ENCODE measurements around the gene ANTKMT.

DNA sequence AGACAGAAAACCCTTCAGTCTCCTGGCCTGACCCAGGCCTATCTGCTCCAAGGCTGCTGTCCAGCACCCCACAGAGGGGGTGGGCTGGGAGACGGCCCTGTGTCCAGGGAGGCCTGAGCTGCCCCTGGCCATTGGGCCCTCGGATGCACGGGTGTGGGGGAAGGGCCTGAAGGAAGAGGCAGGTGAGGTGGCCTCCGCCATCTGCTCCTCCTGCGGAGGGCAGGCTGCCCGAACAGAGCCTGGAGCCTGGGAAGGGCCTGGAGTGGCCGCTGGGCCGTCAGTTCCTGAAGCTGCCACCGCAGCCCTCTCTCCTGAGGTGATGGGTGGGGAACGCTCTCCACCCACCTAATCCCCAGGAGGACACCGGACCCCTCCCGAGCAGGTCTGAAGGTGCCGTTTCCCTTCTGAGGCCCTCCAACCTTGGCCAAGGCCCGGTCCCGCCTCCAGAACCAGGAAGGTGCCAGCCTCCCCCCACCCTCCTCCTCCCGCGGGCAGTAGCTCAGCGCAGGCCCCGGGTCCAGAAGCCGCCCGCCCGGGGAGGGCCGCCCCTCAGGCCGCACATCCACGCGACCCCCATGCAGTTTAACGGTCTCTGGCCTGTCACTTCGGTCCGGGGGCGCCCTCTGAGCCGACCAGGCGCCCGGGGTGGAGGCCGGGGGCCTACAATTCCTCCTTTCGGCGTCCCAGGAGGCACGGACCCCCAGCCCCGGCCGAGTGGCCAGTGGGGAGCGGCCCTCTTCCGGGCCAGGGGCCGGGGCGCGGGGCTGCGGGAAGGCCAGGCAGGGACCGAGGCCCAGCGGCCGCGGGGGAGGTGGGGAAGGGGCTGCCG is 16.2 kb upstream of the ANTKMT start:
- TF ChIP-seq POLR2A (IDR thresholded peaks at IDR 0.05; ENCODE audit: low read depth, low read length) (no peak), EZH2 (IDR thresholded peaks at IDR 0.05; ENCODE audit: borderline replicate concordance, low read depth, low read length, severe bottlenecking) (peak; percentile 71), POLR2AphosphoS5 (IDR thresholded peaks at IDR 0.05; ENCODE audit: insufficient read depth, low read depth, low read length) (no peak), GATA2 (IDR thresholded peaks at IDR 0.05; ENCODE audit: insufficient read depth, insufficient read length, low read depth, low read length) (no peak), FOS (IDR thresholded peaks at IDR 0.05; ENCODE audit: borderline replicate concordance, insufficient read depth, low read length) (no peak), MYC (IDR thresholded peaks at IDR 0.05; ENCODE audit: low read depth, low read length) (no peak)
- TF ChIP-seq, protein P1, sequence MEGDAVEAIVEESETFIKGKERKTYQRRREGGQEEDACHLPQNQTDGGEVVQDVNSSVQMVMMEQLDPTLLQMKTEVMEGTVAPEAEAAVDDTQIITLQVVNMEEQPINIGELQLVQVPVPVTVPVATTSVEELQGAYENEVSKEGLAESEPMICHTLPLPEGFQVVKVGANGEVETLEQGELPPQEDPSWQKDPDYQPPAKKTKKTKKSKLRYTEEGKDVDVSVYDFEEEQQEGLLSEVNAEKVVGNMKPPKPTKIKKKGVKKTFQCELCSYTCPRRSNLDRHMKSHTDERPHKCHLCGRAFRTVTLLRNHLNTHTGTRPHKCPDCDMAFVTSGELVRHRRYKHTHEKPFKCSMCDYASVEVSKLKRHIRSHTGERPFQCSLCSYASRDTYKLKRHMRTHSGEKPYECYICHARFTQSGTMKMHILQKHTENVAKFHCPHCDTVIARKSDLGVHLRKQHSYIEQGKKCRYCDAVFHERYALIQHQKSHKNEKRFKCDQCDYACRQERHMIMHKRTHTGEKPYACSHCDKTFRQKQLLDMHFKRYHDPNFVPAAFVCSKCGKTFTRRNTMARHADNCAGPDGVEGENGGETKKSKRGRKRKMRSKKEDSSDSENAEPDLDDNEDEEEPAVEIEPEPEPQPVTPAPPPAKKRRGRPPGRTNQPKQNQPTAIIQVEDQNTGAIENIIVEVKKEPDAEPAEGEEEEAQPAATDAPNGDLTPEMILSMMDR (IDR thresholded peaks at IDR 0.05; ENCODE audit: extremely low read depth in 1 of 2, insufficient read depth in 1 of 2, low read depth in 1 of 2, low read length in 2 of 2), result no peak
- TF ChIP-seq, protein P2, sequence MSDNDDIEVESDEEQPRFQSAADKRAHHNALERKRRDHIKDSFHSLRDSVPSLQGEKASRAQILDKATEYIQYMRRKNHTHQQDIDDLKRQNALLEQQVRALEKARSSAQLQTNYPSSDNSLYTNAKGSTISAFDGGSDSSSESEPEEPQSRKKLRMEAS (IDR thresholded peaks at IDR 0.05; ENCODE audit: insufficient read depth, insufficient read length), result no peak

Measured in endothelial cell of umbilical vein (primary cell).